Fibroblast of villous mesenchyme (primary cell): ENCODE measurements around the gene KIAA1755. TPM values are rescaled to one million over a fixed set of nuclear protein-coding genes. Genes with fewer than 3 reads are reported as not detected.

ENCODE experiments used
- DNase-seq: peaks from one replicate; pipeline ENCODE4 v3.0.0-alpha.2; 2010; ENCODE audit warnings: low read depth
- H3K4me3 ChIP-seq: 2 replicates; pipeline ENCODE4 v1.5.1; 2011; ENCODE audit warnings: low read depth, mild to moderate bottlenecking, low read length
- CTCF ChIP-seq: IDR thresholded peaks from 2 replicates; pipeline ENCODE4 v1.5.1; 2012; ENCODE audit warnings: low read depth, mild to moderate bottlenecking, low read length; ENCODE audit not compliant: insufficient read depth
- total RNA-seq: library from RNA; depleted of rRNA; stranded (reverse); fragments of >200 nt; gene quantifications from 2 replicates; pipeline ENCODE4 v1.2.3, GENCODE V29; 2012

The KIAA1755 gene
- total RNA-seq, 1 donor, result 1.3 TPM

GRCh38 chr20:38247166-38247509, 13.4 kb downstream of the KIAA1755 start:
- H3K4me3 ChIP-seq, result no peak overlapping the region
- no peak for TF ChIP-seq CTCF
- no peak for DNase-seq

GRCh38 chr20:38246357-38247165, 14.0 kb downstream of the KIAA1755 start:
- DNase-seq, result no peak
- TF ChIP-seq CTCF, result no peak
- no peak overlapping the region for H3K4me3 ChIP-seq

GRCh38 chr20:38245753-38246152, 14.8 kb downstream of the KIAA1755 start:
- no peak for TF ChIP-seq CTCF

GRCh38 chr20:38243709-38244020, 16.9 kb downstream of the KIAA1755 start:
- TF ChIP-seq CTCF, result no peak
- H3K4me3 ChIP-seq, result no peak overlapping the region
- DNase-seq, result no peak

More at GRCh38 chr20:38245753-38246152, 14.8 kb downstream of the KIAA1755 start:
- DNase-seq, result no peak
- no peak overlapping the region for H3K4me3 ChIP-seq

- DNase-seq, result no peak
- peak; percentile 46 for TF ChIP-seq CTCF
- H3K4me3 ChIP-seq, result no peak overlapping the region
Observed at GRCh38 chr20:38242848-38243708, 17.5 kb downstream of the KIAA1755 start.

- no peak overlapping the region for H3K4me3 ChIP-seq
- TF ChIP-seq CTCF, result no peak
- no peak for DNase-seq
Observed at GRCh38 chr20:38241201-38241600, 19.3 kb downstream of the KIAA1755 start.

GRCh38 chr20:38239441-38239840, 21.1 kb downstream of the KIAA1755 start:
- DNase-seq, result no peak
- TF ChIP-seq CTCF, result no peak
- H3K4me3 ChIP-seq, result no peak overlapping the region
